ENCODE results near the gene PXMP2. TPM values are rescaled to one million over a fixed set of nuclear protein-coding genes. Genes with fewer than 3 reads are reported as not detected.
A peak's percentile ranks its signal among the peaks of the same experiment; 100 is the strongest.

Gene PXMP2
- total RNA-seq, 2 experiments from 2014 or later = 14.3 TPM

GRCh38 chr12:132640936-132641335, 46.5 kb upstream of the PXMP2 start:
- no peak for DNase-seq

GRCh38 chr12:132641811-132642650, 45.4 kb upstream of the PXMP2 start:
- Mint-ChIP-seq H3K4me3 (no peak overlapping the region), H3K4me1 (ENCODE audit: low read depth) (peaks cover 3% of the 10 kb centered on the region), H3K27me3 (no peaks in the 10 kb centered on the region), H3K9me3 (no peaks in the 10 kb centered on the region), H3K27ac (no peak overlapping the region), H3K36me3 (ENCODE audit: low read depth) (peaks cover 61% of the 10 kb centered on the region)
- ChIA-PET POLR2A (interaction anchor here (1.7 kb wide), 1 partner anchor 11 kb away, joined by 5 read pairs; no protein-coding TSS in a partner anchor), CTCF (no interaction called here)
- ATAC-seq = no peak
- TF ChIP-seq CTCF (IDR thresholded peaks at IDR 0.05) = no peak
- intact Hi-C loops (cut with micrococcal nuclease) = no loop called here
- DNase-seq = no peak

More at GRCh38 chr12:132640936-132641335, 46.5 kb upstream of the PXMP2 start:
- Mint-ChIP-seq H3K4me1 (ENCODE audit: low read depth) (peaks cover under 1% of the 10 kb centered on the region), H3K27ac (no peak overlapping the region), H3K27me3 (no peaks in the 10 kb centered on the region), H3K36me3 (ENCODE audit: low read depth) (peaks cover 58% of the 10 kb centered on the region), H3K4me3 (no peak overlapping the region), H3K9me3 (no peaks in the 10 kb centered on the region)
- no peak for ATAC-seq
- CTCF ChIA-PET = interaction anchor here (0.9 to 1.8 kb wide), 3 partner anchors 8 to 41 kb away, joined by 3 to 5 read pairs (median 4); no protein-coding TSS in a partner anchor
- POLR2A ChIA-PET = interaction anchor here (1.7 kb wide), 1 partner anchor 10 kb away, joined by 5 read pairs; no protein-coding TSS in a partner anchor
- no peak for TF ChIP-seq CTCF (IDR thresholded peaks at IDR 0.05)
- intact Hi-C loops (cut with micrococcal nuclease) = no loop called here

- CTCF ChIA-PET = no interaction called here
- intact Hi-C loops (cut with micrococcal nuclease) = no loop called here
- Mint-ChIP-seq H3K36me3 (ENCODE audit: low read depth) (peaks cover 57% of the 10 kb centered on the region), H3K4me3 (no peak overlapping the region), H3K4me1 (ENCODE audit: low read depth) (peaks cover 3% of the 10 kb centered on the region), H3K27me3 (no peaks in the 10 kb centered on the region), H3K9me3 (no peaks in the 10 kb centered on the region), H3K27ac (no peak overlapping the region)
- no peak for TF ChIP-seq CTCF (IDR thresholded peaks at IDR 0.05)
- no peak for DNase-seq
- ATAC-seq = no peak
- POLR2A ChIA-PET = no interaction called here
These were observed 44.2 kb upstream of the PXMP2 start for GRCh38 chr12:132642846-132643835.

- POLR2A ChIA-PET = no interaction called here
These were observed 40.5 kb upstream of the PXMP2 start for GRCh38 chr12:132646850-132647249.

More at GRCh38 chr12:132646850-132647249, 40.5 kb upstream of the PXMP2 start:
- no peak for DNase-seq
- intact Hi-C loops (cut with micrococcal nuclease) = no loop called here
- Mint-ChIP-seq H3K4me1 (ENCODE audit: low read depth) (peaks cover 3% of the 10 kb centered on the region), H3K27ac (no peak overlapping the region), H3K27me3 (no peaks in the 10 kb centered on the region), H3K4me3 (no peak overlapping the region), H3K9me3 (no peaks in the 10 kb centered on the region), H3K36me3 (ENCODE audit: low read depth) (peaks cover 40% of the 10 kb centered on the region)
- CTCF ChIA-PET = interaction anchor here (1.7 kb wide), 1 partner anchor 8 kb away, joined by 3 read pairs; no protein-coding TSS in a partner anchor
- TF ChIP-seq CTCF (IDR thresholded peaks at IDR 0.05) = no peak
- peak; percentile 30 for ATAC-seq

Measured in activated CD8-positive, alpha-beta T cell treated with anti-CD3 and anti-CD28 coated beads for 36 hours (primary cell).